Skin epidermis (tissue), 12 donors: Measurements from ENCODE around the gene MTHFS.
"Not testable (repeated sequence)": the region's sequence is repeated elsewhere in the genome, so short reads cannot be mapped to it uniquely, and the experiment has no call there.

Experiments used
- H3K27ac ChIP-seq, 21 experiments: fragments of 200-600 bp; sonication (generic) in 11 of 21; one replicate each; pipeline ENCODE4 v1.5.0; 2020; ENCODE audit warnings: mild to moderate bottlenecking in 3 of 21, inconsistent platforms in 2 of 21, moderate library complexity in 2 of 21
- H3K4me3 ChIP-seq, 7 experiments: fragments of 200-600 bp; sonication (generic) in 2 of 7; one replicate each; pipeline ENCODE4 v1.5.0; 2020; ENCODE audit warnings: inconsistent platforms in 2 of 7, mild to moderate bottlenecking in 2 of 7, moderate library complexity in 1 of 7

MTHFS gene

GRCh38 chr15:79896634-79897379 lies at the start of gene MTHFS:
Gene MTHFS (minus strand): TSS chr15:79897014. CDS start chr15:79896988, 26 bp downstream.
- Histone ChIP-seq H3K27ac (peak within 1 kb of the TSS; percentile 78 to 99 (median 95)), H3K4me3 (peak within 1 kb of the TSS; percentile 56 to 86 (median 65))

GRCh38 chr15:79944622-79945021 lies 47.8 kb upstream of the MTHFS start:
- Histone ChIP-seq H3K27ac (no peak overlapping the region), H3K4me3 (no peak overlapping the region)

- H3K27ac ChIP-seq: no peak overlapping the region
- no peak overlapping the region for H3K4me3 ChIP-seq
These were observed 47.0 kb upstream of the MTHFS start for GRCh38 chr15:79943820-79944219.

- Histone ChIP-seq H3K4me3 (no peak overlapping the region), H3K27ac (no peak overlapping the region)
These were observed 46.1 kb upstream of the MTHFS start for GRCh38 chr15:79942741-79943481.

- no peak overlapping the region for H3K4me3 ChIP-seq
- H3K27ac ChIP-seq: no peak overlapping the region
These were observed 42.6 kb upstream of the MTHFS start for GRCh38 chr15:79939399-79939798.

- no peak overlapping the region for H3K4me3 ChIP-seq
These were observed 41.3 kb upstream of the MTHFS start for GRCh38 chr15:79938143-79938542.

GRCh38 chr15:79935556-79936201 lies 38.9 kb upstream of the MTHFS start:
- not testable (repeated sequence) for H3K4me3 ChIP-seq, H3K27ac ChIP-seq

More at GRCh38 chr15:79938143-79938542, 41.3 kb upstream of the MTHFS start:
- H3K27ac ChIP-seq: no peak overlapping the region

- Histone ChIP-seq H3K4me3 (no peak overlapping the region), H3K27ac (no peak overlapping the region)
These were observed 36.4 kb upstream of the MTHFS start for GRCh38 chr15:79933231-79933630.

- Histone ChIP-seq H3K27ac (no peak overlapping the region), H3K4me3 (no peak overlapping the region)
These were observed 35.6 kb upstream of the MTHFS start for GRCh38 chr15:79932447-79932846.

GRCh38 chr15:79930516-79930915 lies 33.7 kb upstream of the MTHFS start:
- Histone ChIP-seq H3K27ac (no peak overlapping the region), H3K4me3 (no peak overlapping the region)

- H3K27ac ChIP-seq: no peak overlapping the region
- H3K4me3 ChIP-seq: no peak overlapping the region
These were observed 32.6 kb upstream of the MTHFS start for GRCh38 chr15:79929412-79929811.

- H3K27ac ChIP-seq, H3K4me3 ChIP-seq: not testable (repeated sequence)
These were observed 29.3 kb upstream of the MTHFS start for GRCh38 chr15:79926116-79926515.

GRCh38 chr15:79924379-79924778 lies 27.6 kb upstream of the MTHFS start:
- Histone ChIP-seq H3K27ac (peak overlapping the region; percentile 28 to 98 (median 93)), H3K4me3 (peak overlapping the region; percentile 70 to 97 (median 84))

- Histone ChIP-seq H3K27ac (peak overlapping the region; percentile 28 to 98 (median 93)), H3K4me3 (peak overlapping the region; percentile 70 to 97 (median 84))
These were observed 26.8 kb upstream of the MTHFS start for GRCh38 chr15:79923515-79924169.

GRCh38 chr15:79923079-79923514 lies 26.3 kb upstream of the MTHFS start:
- H3K27ac ChIP-seq: peak overlapping the region; percentile 22 to 98 (median 93)
- H3K4me3 ChIP-seq: peak overlapping the region; percentile 70 to 97 (median 84)

- H3K4me3 ChIP-seq: peak overlapping the region; percentile 70 to 97 (median 84)
- peak overlapping the region in 20 of 21 experiments; percentile 78 to 98 (median 93) for H3K27ac ChIP-seq
These were observed 25.8 kb upstream of the MTHFS start for GRCh38 chr15:79922512-79923078.

- no peak overlapping the region for H3K4me3 ChIP-seq
These were observed 23.1 kb upstream of the MTHFS start for GRCh38 chr15:79919749-79920511.

GRCh38 chr15:79919090-79919748 lies 22.4 kb upstream of the MTHFS start:
- no peak overlapping the region for H3K4me3 ChIP-seq
- H3K27ac ChIP-seq: no peak overlapping the region

More at GRCh38 chr15:79919749-79920511, 23.1 kb upstream of the MTHFS start:
- no peak overlapping the region for H3K27ac ChIP-seq
